ENCODE measurements around the gene DBH.
A peak's percentile ranks its signal among the peaks of the same experiment; 100 is the strongest.
"Not testable (repeated sequence)": the region's sequence is repeated elsewhere in the genome, so short reads cannot be mapped to it uniquely, and the experiment has no call there.

The DBH gene

GRCh38 chr9:133604856-133605255 lies 31.3 kb upstream of the DBH start:
- no peak for DNase-seq

- no peak for DNase-seq
These were observed 30.7 kb upstream of the DBH start for GRCh38 chr9:133605446-133605845.

- DNase-seq, result no peak
These were observed 30.1 kb upstream of the DBH start for GRCh38 chr9:133605856-133606707.

GRCh38 chr9:133606708-133607025 lies 29.5 kb upstream of the DBH start:
- no peak for DNase-seq

GRCh38 chr9:133607381-133607780 lies 28.8 kb upstream of the DBH start:
- DNase-seq, result no peak

GRCh38 chr9:133607976-133608375 lies 28.2 kb upstream of the DBH start:
- DNase-seq, result no peak

- no peak for DNase-seq
These were observed 27.8 kb upstream of the DBH start for GRCh38 chr9:133608382-133608781.

GRCh38 chr9:133608889-133609288 lies 27.3 kb upstream of the DBH start:
- no peak for DNase-seq

GRCh38 chr9:133609311-133610098 lies 26.7 kb upstream of the DBH start, which contains the start of gene FAM163B:
Gene FAM163B, minus strand, starts transcription at chr9:133609389. Its CDS starts 29,166 bp downstream, at chr9:133580223.
- peak; percentile 68 for DNase-seq

- DNase-seq, result no peak
These were observed 25.3 kb upstream of the DBH start for GRCh38 chr9:133610845-133611244.

GRCh38 chr9:133612051-133612450 lies 24.1 kb upstream of the DBH start:
- DNase-seq, result no peak

GRCh38 chr9:133612816-133613215 lies 23.3 kb upstream of the DBH start:
- DNase-seq, result no peak

- DNase-seq, result no peak
These were observed 22.7 kb upstream of the DBH start for GRCh38 chr9:133613432-133613831.

GRCh38 chr9:133614056-133614455 lies 22.1 kb upstream of the DBH start:
- DNase-seq, result no peak

- DNase-seq, result no peak
These were observed 21.5 kb upstream of the DBH start for GRCh38 chr9:133614678-133615077.

- DNase-seq, result no peak
These were observed 21.0 kb upstream of the DBH start for GRCh38 chr9:133615186-133615585.

GRCh38 chr9:133615606-133616188 lies 20.5 kb upstream of the DBH start:
- DNase-seq, result no peak

- DNase-seq, result no peak
These were observed 19.3 kb upstream of the DBH start for GRCh38 chr9:133616643-133617405.

- DNase-seq, result no peak
These were observed 17.4 kb upstream of the DBH start for GRCh38 chr9:133618726-133619125.

- peak; percentile 38 for DNase-seq
These were observed 16.4 kb upstream of the DBH start for GRCh38 chr9:133619791-133620190.

- DNase-seq, result no peak
These were observed 14.4 kb upstream of the DBH start for GRCh38 chr9:133621725-133622267.

- no peak for DNase-seq
These were observed 13.6 kb upstream of the DBH start for GRCh38 chr9:133622555-133622954.

- DNase-seq, result not testable (repeated sequence)
These were observed 10.2 kb upstream of the DBH start for GRCh38 chr9:133626008-133626407.

Data from hematopoietic multipotent progenitor cell treated with erythropoietin and hydrocortisone succinate and interleukin-3 and kit ligand, for 4 days (in vitro differentiated cells).